GM12878 (cell line): Measurements from ENCODE around the gene PCSK6. TPM values are rescaled to one million over a fixed set of nuclear protein-coding genes. Genes with fewer than 3 reads are reported as not detected.

Experiments
- ATF3 ChIP-seq: IDR thresholded peaks from 2 replicates; pipeline ENCODE4 v1.6.1; 2011; ENCODE audit warnings: low read depth, mild to moderate bottlenecking, low read length, moderate library complexity, borderline replicate concordance; ENCODE audit errors: extremely low read depth
- CBFB ChIP-seq: IDR thresholded peaks from 2 replicates; pipeline ENCODE4 v1.6.1; 2016; ENCODE audit warnings: antibody characterized with exemption, low read depth
- CREB1 ChIP-seq: IDR thresholded peaks from 2 replicates; pipeline ENCODE4 v1.6.1; 2012; ENCODE audit warnings: low read depth, mild to moderate bottlenecking, inconsistent platforms
- CTCF ChIP-seq, 3 experiments: IDR thresholded peaks in 2 of 3; conservative IDR thresholded peaks in 1 of 3; 2 replicates each; pipeline ENCODE4 v1.5.1; 2011; ENCODE audit warnings: low read depth in 3 of 3, low read length in 3 of 3, mild to moderate bottlenecking in 3 of 3, control low read depth in 2 of 3, moderate library complexity in 2 of 3, inconsistent platforms in 1 of 3, mixed read lengths in 1 of 3; ENCODE audit not compliant: control insufficient read depth in 2 of 3, insufficient read depth in 1 of 3; ENCODE audit errors: extremely low read depth in 1 of 3
- CUX1 ChIP-seq: IDR thresholded peaks from 2 replicates; pipeline ENCODE4 v1.6.1; 2012; ENCODE audit warnings: improper control_type of control experiment, low read depth, low read length; ENCODE audit not compliant: insufficient replicate concordance
- DPF2 ChIP-seq: fragments of 450-650 bp; IDR thresholded peaks from 2 replicates; pipeline ENCODE4 v1.6.1; 2017; ENCODE audit warnings: mild to moderate bottlenecking
- E4F1 ChIP-seq: fragments of 450-650 bp; IDR thresholded peaks from 2 replicates; pipeline ENCODE4 v1.6.1; 2018; ENCODE audit warnings: borderline replicate concordance, mild to moderate bottlenecking; ENCODE audit not compliant: partially characterized antibody
- FOXK2 ChIP-seq: fragments of 450-650 bp; IDR thresholded peaks from 2 replicates; pipeline ENCODE4 v1.6.1; 2017; ENCODE audit warnings: mild to moderate bottlenecking, moderate library complexity
- HDAC6 ChIP-seq: fragments of 200-600 bp; sonication (generic); IDR thresholded peaks from one replicate; pipeline ENCODE4 v1.8.0; 2017; ENCODE audit warnings: antibody characterized with exemption; ENCODE audit not compliant: unreplicated experiment
- IRF3 ChIP-seq: fragments of 450-650 bp; IDR thresholded peaks from 2 replicates; pipeline ENCODE4 v1.6.1; 2014; ENCODE audit warnings: mild to moderate bottlenecking
- JUNB ChIP-seq: IDR thresholded peaks from 2 replicates; pipeline ENCODE4 v1.6.1; 2016; ENCODE audit warnings: antibody characterized with exemption, mild to moderate bottlenecking
- PAX8 ChIP-seq: fragments of 450-650 bp; IDR thresholded peaks from 2 replicates; pipeline ENCODE4 v1.6.1; 2017; ENCODE audit warnings: mild to moderate bottlenecking, moderate library complexity
- POLR2A ChIP-seq: IDR thresholded peaks from 2 replicates; pipeline ENCODE4 v1.6.1; 2011; ENCODE audit warnings: low read depth, mild to moderate bottlenecking, low read length
- SIN3A ChIP-seq: IDR thresholded peaks from 2 replicates; pipeline ENCODE4 v1.6.1; 2012; ENCODE audit warnings: low read depth, low read length, improper control_type of control experiment
- TBL1XR1 ChIP-seq: IDR thresholded peaks from 2 replicates; pipeline ENCODE4 v1.6.1; 2012; ENCODE audit warnings: low read depth, low read length, improper control_type of control experiment
- ZBTB11 ChIP-seq: fragments of 450-650 bp; formaldehyde crosslinking; IDR thresholded peaks from 2 replicates; pipeline ENCODE4 v1.5.0; 2022; ENCODE audit warnings: mild to moderate bottlenecking, missing genetic modification characterization
- ZNF217 ChIP-seq: fragments of 450-650 bp; IDR thresholded peaks from 2 replicates; pipeline ENCODE4 v1.6.1; 2017; ENCODE audit warnings: antibody characterized with exemption, mild to moderate bottlenecking
- polyA plus RNA-seq, 11 experiments: library from polyadenylated mRNA; depleted of rRNA in 4 of 11; unstranded in 6 of 11; stranded (reverse) in 5 of 11; fragments of >200 nt; fragmentation: Nextera tagmentation in 4 of 11; fragmentation: Illumina TruSeq in 1 of 11; extraction: Ambion mirVana in 4 of 11; extraction: Trizol in 1 of 11; gene quantifications; 1 replicate in 1 of 11; 2 replicates in 10 of 11; pipeline versions ENCODE4 v1.2.1 to v1.2.3, GENCODE V29; 2011 to 2016; ENCODE audit warnings: inconsistent platforms in 2 of 11, missing spikeins in 2 of 11, low read depth in 1 of 11
- total RNA-seq, 4 experiments: library from RNA; depleted of rRNA in 3 of 4; stranded (reverse); fragments of >200 nt in 3 of 4; fragmentation: Illumina TruSeq in 1 of 4; extraction: Trizol in 1 of 4; gene quantifications; 2 replicates each; pipeline versions ENCODE4 v1.2.1 to v1.2.3, GENCODE V29; 2013 to 2021

The PCSK6 gene
- total and polyA plus RNA-seq, 10 of the 15 experiments (the other 5 are each of a cell fraction or from before 2014, with no cell fraction given) = 0.19 to 0.67 (median 0.25) TPM; not detected in 4

GRCh38 chr15:101407439-101407838 lies 82.1 kb downstream of the PCSK6 start (continued):
- no peak for TF ChIP-seq E4F1
- no peak for TF ChIP-seq ATF3
- no peak for TF ChIP-seq CREB1
- TF ChIP-seq ZNF217 = no peak
- no peak for TF ChIP-seq CTCF (IDR thresholded peaks at IDR 0.05 in 2 of 3, conservative IDR thresholded peaks at IDR 0.05 in 1 of 3; ENCODE audit: control insufficient read depth in 2 of 3, extremely low read depth in 1 of 3, insufficient read depth in 1 of 3, low read depth in 3 of 3, low read length in 3 of 3)
- peak; percentile 59 for TF ChIP-seq CBFB
- TF ChIP-seq ZBTB11 (CRISPR knock-in tag) = no peak
- TF ChIP-seq HDAC6 = no peak
- TF ChIP-seq FOXK2 = no peak
- no peak for TF ChIP-seq POLR2A
- TF ChIP-seq DPF2 = 0 out of 2 replicates have a peak, but pooled peaks have one; percentile 24
- no peak for TF ChIP-seq IRF3
- no peak for TF ChIP-seq SIN3A
- TF ChIP-seq PAX8 = no peak
- TF ChIP-seq CUX1 = no peak
- TF ChIP-seq JUNB = peak; percentile 41; the same call in 1 of the 2 replicates
- TF ChIP-seq TBL1XR1 = no peak
